Coronary artery (tissue), 2 donors: ENCODE measurements around the gene SAFB.
A peak's percentile ranks its signal among the peaks of the same experiment; 100 is the strongest.

ENCODE experiments used
- DNase-seq: peaks from one replicate; pipeline ENCODE4 v3.0.0-alpha.2; 2017; ENCODE audit warnings: low spot score
- H3K27ac ChIP-seq, 2 donors: fragments of 200-600 bp; sonication (generic); one replicate each; pipeline ENCODE4 v1.5.1; 2016 to 2019
- H3K4me3 ChIP-seq: fragments of 200-600 bp; sonication (generic); 2 replicates; pipeline ENCODE4 v1.5.1; 2016; ENCODE audit warnings: mild to moderate bottlenecking, moderate library complexity
- TF ChIP-seq, protein P1 (sequence below): fragments of 200-600 bp; sonication (generic); IDR thresholded peaks from one replicate; pipeline ENCODE4 v1.5.1; 2019; ENCODE audit warnings: antibody characterized with exemption

Gene SAFB

GRCh38 chr19:5694167-5694955 lies 71.5 kb downstream of the SAFB start:
- peak; percentile 66 for DNase-seq
- Histone ChIP-seq H3K4me3 (no peak overlapping the region), H3K27ac (no peak overlapping the region)
- TF ChIP-seq, protein P1, sequence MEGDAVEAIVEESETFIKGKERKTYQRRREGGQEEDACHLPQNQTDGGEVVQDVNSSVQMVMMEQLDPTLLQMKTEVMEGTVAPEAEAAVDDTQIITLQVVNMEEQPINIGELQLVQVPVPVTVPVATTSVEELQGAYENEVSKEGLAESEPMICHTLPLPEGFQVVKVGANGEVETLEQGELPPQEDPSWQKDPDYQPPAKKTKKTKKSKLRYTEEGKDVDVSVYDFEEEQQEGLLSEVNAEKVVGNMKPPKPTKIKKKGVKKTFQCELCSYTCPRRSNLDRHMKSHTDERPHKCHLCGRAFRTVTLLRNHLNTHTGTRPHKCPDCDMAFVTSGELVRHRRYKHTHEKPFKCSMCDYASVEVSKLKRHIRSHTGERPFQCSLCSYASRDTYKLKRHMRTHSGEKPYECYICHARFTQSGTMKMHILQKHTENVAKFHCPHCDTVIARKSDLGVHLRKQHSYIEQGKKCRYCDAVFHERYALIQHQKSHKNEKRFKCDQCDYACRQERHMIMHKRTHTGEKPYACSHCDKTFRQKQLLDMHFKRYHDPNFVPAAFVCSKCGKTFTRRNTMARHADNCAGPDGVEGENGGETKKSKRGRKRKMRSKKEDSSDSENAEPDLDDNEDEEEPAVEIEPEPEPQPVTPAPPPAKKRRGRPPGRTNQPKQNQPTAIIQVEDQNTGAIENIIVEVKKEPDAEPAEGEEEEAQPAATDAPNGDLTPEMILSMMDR = no peak

DNA sequence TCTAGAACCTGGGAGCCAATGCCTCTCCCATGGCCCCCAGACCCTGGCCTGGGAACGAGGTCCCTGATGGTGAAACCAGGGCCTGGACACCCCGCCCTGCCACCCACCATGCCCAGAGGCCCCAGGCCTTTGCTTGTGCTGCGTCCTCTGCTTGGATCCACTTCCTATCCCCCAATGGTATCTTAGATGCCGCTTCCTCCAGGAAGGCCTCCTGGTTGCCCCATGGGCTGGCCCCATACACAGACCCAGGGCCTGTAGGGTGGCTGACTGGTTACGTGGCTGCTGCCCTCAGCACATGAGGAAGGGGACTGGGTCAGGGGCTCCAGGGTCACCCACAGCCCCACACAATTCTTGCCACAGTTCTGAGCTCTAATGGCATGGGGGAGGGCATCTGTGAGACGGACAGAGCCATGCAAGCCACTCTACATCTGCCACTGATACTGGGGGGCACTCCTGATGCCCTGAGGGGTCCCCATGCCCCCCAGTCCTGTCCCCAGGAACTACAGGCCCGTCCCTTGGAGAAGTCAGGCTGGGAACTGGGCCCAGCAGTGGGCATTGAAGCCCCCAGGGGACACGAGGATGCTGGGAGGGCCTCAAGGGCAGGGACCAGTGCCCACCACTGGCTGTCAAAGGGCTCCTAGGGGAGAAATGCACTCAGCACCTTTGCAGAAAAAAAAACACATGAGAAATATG lies 72.2 kb downstream of the SAFB start:
- TF ChIP-seq, protein P1 = no peak
- Histone ChIP-seq H3K4me3 (no peak overlapping the region), H3K27ac (no peak overlapping the region)
- DNase-seq = peak; percentile 72

DNA sequence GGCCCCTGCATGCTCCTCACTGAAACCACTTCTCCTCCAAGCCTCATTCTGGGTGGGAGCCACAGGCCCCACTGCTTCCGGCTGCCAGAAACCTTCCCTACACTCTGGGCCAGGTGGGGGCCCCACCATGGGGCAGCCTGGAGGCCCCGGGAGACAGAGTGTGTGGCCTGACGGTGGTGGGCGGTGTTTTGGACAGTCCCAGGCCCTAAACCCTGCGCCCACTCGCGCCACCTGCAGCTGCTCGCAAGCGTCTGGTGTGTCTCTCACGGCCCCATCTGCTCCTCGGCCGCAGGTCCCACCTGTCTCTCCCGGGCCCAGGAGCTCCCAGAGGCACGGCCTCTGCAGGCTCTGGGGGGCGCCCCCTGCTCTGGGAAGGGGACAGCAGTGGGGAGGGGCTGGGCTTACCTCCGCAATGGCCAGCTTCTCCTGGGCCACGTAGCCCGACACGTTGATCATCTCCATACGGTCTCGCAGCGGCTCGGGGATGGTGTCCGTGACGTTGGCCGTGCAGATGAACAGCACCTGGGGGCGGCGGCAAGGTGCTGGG lies 72.8 kb downstream of the SAFB start:
- TF ChIP-seq, protein P1 = no peak
- peak; percentile 69 for DNase-seq
- H3K27ac ChIP-seq = no peak overlapping the region
- no peak overlapping the region for H3K4me3 ChIP-seq

DNA sequence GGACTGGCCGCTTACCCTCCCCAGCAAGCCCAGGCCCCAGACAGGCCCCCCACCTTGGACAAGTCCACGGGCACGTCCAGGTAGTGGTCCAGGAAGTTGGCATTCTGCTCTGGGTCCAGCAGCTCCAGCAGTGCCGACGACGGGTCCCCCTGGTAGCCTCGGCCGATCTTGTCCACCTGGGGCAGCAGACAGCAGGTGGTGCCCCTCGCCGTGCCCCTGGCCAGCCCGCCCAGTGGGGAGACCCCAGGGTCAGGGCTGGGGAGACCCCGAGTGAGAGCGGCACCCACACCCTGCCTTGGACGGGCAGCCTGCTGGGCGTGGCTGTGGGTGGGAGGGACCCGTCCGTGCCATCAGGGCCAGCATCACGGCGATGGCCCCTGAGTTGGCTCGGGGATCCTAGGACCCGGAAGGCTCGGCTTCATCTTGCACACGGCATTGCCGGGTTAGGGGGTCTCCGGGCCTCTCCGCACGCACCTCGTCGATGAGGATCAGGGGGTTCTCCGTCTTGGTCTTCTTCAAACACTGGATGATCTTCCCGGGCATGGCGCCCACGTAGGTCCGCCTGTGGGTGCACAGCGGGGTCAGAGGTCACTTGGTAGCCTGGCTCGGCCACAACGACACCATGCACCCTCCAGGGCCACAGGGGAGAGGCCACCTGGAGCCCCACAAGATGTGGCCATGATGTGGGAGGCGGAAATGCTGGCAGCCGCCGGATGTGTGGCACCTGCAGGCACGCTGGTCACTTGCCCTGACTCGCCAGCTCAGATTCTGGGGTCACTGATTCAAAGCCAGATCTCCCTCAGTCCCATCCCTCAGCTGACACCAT lies 73.5 kb downstream of the SAFB start:
- Histone ChIP-seq H3K27ac (no peak overlapping the region), H3K4me3 (no peak overlapping the region)
- TF ChIP-seq, protein P1 = no peak
- no peak for DNase-seq

DNA sequence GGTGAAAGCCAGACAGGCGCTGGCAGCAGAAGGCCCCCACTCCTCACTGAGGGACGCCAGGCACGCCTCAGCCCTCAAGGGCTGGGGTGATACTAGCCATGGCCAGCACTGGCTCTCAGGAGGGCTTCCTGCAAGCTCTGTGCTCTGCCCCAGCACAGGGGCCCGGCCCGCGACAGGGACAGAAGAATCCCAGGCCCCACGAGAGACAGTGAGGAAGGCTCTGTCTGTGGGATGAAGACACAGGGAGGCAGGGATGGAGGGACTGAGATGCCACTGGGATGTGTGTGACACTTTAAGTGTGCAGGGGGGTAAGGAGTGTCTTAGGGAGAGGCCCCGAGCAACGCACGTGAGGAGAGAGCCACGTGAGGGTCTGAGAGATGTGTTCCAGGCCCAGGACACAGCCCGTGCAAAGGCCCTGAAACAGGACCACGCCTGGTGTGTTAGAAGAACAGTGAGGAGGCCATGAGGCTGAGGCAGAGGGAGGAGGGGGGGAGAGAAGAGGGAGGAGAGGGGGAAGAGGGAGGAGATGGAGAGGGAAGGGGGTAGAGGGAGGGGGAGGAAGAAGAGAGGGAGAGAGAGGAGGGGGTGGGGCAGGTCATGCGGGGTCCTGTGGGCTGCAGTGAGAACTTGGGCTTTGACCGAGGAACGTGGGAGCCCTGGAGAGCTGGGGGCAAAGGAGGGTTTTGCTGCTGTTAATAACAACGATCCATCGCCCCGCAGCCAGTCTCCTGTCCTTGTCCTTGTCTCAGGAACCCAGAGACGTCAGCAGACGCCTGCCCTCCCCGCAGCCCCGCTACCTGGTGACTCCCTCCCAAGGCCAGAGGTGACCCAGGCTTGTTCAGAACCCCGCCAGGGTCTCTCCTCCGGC lies 74.4 kb downstream of the SAFB start:
- TF ChIP-seq, protein P1 = no peak
- Histone ChIP-seq H3K27ac (no peak overlapping the region), H3K4me3 (no peak overlapping the region)
- DNase-seq = peak; percentile 64

DNA sequence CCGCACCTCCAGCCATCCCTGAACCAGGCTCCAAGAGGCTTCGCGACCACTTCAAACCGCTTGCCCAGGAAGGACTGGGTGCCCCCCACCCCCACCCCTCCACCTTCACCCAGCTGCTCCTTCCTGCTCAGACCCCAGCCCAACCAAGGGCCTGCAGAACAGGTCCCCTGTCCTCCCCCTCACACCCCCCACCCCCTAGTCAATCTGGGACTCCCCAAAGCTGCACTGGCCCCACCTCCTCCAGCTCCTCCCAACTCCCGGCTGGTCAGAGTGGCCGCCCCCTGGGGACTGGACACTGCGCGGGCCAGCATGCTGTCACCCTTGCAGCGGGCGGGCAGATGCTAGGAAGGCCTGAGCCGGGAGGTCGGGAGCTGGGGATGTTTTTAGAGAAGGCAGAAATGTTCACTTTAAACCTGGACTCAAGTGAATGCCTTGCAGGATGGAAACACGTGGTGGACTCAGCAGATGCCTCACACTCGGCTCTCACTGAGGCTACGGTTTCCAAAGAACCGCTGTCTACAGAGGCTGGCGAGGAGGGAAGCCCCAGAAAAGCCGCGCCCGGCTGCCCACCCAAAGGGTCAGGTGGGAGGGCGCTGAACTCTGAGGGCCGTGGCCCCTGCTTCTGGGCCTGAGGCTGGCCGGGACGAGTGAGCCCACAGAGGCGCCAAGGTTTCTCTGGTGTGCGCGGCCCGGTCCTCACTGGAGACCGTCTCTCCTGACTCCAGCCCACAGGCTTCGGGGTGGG lies 75.2 kb downstream of the SAFB start:
- DNase-seq = no peak
- Histone ChIP-seq H3K4me3 (no peak overlapping the region), H3K27ac (no peak overlapping the region)
- TF ChIP-seq, protein P1 = no peak
